NCI-H1694 (cell line): Measurements from ENCODE around the gene NFATC4.
"Not testable (repeated sequence)": the region's sequence is repeated elsewhere in the genome, so short reads cannot be mapped to it uniquely, and the experiment has no call there.

ENCODE experiments used
- DNase-seq: peaks from one replicate; lab custom pipeline; 2025; lab: John Stamatoyannopoulos, UW

Gene NFATC4

DNA sequence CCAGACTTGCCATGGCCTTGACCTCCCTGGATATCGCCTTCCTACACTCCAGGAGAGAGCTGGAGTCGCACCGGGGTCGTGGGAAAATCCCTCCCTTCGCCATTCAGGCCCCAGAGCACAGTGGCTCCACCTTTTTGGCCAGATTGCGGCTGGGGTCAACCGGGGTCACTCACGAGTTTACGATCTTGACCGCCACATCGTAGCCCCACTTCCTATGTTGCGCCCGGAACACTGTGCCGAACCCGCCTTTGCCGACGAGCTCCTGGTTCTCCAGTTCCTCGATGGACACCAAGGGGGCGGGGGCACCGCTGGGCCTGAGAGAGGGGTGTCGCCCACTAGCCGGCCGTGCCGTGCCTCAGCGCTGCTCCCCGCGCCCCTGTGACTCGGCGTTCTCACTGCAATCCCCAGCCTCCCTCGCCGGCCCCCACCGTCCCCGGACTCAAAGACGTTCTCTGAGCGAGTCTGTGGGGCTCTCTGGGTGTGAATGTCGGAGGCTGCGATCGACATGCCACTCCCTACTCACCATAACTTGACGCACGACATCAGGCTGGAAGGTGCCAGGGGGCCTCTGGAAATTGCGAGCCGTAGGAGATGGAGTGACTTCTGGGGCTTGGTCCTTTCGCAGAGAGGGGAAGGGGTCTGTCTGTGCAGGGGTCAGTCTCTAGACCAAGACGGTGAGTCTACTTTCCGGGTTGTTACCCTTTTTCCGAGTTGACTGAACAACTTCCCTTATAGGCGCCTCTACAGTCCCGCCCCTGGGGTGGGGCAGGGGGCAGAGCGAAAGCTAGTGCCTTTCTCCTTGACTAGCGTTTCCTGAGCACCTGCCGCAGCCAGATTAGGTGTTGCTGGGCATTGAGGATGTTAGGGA, 28.5 kb upstream of the NFATC4 start, which contains the start of gene RIPK3:
TSS of gene RIPK3 (minus strand) at position 708 of the 868 bp plus-strand sequence. CDS start at position 543, 165 bp downstream.
- DNase-seq = no peak

DNA sequence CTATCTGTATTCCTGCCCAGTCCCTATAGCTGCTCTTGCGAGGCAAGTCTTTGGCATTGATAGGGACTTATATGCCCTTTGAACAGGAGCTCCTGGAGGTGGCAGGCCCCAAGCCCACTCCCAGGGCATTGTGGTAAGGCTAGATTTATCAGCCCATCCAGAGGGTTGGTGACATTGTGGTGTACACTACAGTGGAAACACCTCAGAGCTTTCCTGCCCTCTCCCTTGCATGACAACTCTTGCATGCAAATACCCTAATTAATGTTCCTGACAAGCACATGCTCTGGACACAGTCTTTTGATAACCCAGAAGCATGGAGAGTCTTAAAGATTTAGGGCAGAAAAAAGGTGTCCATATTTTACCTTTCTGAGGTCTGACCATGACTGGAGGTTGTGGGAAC, 27.4 kb upstream of the NFATC4 start:
- no peak for DNase-seq

DNA sequence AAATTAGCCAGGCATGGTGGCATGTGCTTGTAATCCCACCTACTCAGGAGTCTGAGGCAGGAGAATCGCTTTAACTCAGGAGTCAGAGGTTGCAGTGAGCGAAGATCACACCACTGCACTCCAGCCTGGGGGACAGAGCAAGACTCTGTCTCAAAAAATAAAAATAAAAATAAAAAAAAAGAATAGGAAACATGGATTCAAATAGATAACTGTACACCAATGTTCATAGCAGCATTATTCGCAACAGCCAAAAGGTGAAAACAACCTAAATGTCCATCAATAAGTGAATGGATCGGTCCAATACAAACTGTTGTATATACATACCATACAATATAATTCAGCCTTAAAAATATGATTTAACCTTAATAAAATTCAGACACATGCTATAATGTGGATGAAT, 25.1 kb upstream of the NFATC4 start:
- no peak for DNase-seq

DNA sequence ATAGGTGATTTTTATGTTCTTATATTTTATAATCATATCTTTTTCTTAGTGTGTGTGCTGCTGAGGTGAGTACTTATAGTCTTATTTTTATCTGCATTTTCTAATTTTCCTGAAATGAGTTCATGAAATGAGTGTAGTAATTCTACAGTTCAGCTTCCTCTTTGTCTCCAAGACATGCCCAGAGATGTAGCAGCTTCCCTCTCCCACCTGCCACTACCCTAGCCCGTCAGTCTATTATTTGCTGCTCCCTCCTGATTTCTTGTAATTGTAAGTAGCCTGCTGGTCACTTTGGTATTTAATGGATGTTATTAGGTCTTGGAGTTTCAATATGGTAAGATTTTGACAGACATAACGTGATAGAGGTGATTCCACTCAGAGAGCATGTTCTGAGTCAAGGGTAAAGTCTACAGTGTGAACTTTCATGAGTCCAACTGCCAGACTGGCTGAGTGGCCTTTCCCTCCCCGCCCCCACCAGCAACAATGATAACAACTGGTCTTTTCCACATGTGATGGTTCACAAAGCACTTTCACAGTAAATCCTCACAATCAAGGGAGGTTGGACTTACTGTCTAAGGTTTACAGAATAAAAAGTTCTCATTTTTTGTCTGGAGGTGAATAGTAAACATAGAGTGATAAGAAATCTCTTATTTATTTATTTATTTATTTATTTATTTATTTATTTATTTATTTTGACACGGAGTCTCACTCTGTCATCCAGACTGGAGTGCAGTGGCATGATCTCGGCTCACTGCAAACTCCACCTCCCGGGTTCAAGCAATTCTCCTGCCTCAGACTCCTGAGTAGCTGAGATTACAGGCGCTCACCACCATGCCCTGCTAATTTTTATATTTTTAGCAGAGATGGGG, 24.0 kb upstream of the NFATC4 start:
- DNase-seq = no peak

DNA sequence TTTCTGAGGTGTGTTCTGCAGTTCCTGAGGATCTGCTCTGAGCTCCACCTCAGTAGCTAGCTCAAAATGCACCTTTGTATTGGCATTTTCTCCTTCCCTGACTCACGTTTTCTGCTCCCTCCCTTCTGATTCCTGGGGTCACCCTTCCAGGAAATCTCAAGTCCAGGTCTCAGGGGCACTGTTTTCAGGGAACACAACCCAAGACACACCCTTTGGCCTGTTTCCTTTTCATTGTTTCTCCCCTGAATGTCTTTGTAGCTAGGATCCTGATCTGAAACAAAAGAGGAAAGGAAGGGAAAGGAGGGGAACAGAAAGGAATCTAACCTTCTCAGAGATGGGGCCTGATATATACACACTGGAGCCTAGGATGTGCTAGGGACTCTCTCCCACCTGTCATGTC, 20.9 kb upstream of the NFATC4 start:
- DNase-seq = no peak

DNA sequence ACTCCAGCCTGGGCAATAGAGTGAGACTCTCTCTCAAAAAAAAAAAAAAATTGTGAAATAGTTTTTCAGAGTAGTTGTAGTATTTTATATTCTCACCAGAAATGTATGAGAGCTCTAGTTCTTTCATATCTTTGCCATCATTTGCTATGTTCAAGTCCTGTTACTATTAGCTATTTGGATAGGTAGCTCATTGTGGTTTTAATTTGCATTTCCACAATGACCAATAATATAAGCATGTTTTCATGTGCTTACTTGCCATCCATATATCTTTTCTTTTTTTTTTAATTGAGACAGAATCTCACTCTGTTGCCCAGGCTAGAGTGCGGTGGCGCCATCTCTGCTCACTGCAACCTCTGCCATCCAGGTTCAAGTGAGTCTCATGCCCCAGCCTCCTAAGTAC, 19.8 kb upstream of the NFATC4 start:
- DNase-seq = no peak

DNA sequence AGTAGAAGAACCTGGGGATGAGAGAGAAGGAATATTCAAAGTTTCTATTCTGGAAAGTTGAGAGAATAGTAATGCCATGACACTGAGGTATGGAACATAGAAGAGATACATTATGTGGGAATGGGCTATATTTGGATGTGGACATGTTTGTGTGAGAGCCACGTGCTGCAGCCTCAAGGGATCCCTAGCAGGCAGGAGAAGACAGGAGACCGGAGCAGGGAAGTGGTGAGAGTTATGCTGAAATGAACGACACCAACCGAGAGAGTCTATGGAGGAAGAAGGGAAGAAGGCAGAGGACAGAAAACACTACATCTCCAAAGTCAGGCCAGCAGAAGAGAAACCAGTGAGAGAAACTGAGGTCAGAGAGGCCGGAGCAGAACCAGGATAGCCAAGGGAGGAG, 18.2 kb upstream of the NFATC4 start:
- no peak for DNase-seq

DNA sequence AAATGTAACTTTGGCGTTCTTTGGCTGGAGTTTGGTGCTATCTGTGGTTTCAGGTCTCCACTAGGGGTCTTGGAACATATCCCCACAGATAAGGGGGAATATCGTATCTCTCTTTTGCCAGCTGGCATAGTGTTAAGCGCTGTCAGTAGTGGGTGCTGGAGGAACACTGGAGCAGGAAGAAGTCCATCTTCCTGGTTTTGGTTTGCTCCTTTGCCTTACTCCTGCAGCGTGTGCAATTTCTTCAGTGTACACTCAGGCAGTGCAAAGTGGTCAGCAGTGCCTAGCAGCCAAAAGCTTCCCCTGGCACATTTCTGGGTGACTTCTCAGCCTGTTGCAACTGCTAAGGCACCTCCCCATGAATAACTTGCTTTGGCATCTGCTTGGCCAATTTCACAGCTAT, 16.5 kb upstream of the NFATC4 start:
- no peak for DNase-seq

DNA sequence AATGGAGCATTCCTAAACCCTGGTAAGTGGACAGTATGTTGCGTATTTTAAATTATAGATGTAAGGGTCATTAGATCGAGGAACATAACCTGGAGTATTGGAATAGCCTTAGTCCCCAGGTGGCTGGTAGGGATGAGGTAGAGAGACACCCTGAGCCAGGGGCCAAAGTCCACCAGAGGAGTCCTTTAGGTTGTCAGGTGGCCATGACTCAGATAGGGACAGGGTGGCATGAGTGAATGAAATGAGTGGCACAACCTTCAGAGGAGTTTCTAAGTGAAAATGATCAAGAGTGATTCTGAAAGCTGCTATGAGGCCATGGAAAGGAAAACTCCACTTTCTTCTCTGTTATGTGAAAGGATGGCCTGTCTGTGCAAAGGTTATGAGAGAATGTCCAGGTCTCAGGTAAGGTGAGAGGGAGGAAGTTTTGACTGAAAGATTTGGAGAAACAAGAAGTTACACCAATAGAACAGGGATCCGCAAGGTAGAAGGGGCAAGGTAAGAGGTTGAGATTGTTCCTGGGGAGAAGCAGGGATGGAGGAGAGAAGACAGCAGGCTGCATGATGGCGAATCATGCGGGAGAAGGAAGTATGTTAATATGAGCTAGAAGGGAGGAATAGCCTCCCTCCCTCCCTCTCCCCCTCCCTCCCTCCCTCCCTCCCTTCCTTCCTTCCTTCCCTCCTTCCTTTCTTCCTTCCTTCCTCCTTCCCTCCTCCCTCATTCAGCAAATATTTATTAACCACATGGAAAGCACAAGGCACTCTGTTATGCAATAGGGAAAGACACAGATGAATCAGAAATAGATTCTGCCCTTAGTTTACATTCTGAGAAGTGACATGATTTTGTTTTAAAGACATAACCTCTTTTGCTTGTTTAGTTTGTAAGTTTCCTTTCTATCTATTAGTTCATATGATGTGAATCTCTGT, 14.2 kb upstream of the NFATC4 start:
- DNase-seq = no peak

DNA sequence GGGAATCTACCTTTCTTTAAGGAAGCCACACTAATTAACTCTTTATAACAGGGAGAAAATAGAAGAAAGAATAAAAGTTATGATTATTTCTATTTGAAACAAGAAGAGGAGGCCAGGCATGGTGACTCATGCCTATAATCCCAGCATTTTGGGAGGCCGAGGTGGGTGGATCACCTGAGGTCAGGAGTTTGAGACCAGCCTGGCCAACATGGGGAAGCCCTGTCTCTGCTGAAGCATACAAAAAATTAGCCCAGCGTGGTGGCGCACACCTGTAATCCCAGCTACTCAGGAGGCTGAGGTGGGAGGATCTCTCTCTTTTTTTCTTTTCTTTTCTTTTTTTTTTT, 13.5 kb upstream of the NFATC4 start:
- not testable (repeated sequence) for DNase-seq

DNA sequence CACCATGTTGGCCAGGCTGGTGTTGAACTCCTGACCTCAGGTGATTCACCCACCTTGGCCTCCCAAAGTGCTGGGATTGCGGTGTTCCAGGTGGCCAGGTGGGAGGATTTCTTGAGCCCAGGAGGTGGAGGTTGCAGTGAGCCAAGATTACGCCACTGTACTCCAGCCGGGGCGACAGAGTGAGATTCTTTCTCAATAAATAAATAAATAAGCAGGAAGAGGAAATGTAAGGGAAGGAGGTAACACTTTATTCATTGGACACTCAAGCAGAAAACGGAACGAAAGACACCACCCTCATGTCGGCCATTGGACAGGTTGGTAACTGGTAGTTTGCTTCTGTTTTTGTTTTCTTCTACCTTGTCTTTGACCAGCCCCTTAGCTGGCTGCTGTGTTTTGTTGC, 13.0 kb upstream of the NFATC4 start:
- no peak for DNase-seq

DNA sequence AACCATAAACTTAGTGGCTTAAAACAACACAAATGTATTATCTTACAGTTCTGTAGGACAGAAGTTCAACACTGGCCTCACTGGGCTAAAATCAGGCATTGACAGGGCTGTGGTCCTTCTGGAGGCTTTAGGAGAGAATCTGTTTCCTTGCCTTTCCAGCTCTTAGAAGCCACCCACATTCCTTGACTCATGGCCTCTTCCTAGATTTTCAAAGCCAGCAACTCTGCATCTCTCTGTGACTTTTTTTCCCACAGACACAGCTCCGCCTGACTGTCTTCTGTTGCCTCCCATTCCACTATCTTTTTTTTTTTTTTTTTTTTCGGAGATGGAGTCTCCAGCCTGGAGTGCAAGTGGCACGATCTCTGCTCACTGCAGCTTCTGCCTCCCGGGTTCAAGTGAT, 11.8 kb upstream of the NFATC4 start:
- no peak for DNase-seq

DNA sequence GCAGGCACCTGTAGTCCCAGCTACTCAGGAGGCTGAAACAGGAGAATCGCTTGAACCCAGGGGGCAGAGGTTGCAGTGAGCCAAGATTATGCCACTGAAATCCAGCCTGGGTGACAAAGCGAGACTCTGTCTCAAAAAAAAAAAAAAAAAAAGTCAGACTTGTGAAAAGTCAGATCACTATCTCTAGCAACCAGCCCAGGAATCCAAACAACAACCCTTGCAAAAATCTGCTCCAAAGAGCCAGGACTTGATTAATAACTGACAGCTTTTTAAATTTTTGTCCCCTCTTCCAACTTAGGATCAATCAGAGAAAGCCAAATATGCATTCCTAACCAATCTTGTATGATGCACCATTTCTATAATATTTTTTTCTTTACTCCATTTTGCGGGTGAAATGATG, 7.7 kb upstream of the NFATC4 start:
- no peak for DNase-seq

DNA sequence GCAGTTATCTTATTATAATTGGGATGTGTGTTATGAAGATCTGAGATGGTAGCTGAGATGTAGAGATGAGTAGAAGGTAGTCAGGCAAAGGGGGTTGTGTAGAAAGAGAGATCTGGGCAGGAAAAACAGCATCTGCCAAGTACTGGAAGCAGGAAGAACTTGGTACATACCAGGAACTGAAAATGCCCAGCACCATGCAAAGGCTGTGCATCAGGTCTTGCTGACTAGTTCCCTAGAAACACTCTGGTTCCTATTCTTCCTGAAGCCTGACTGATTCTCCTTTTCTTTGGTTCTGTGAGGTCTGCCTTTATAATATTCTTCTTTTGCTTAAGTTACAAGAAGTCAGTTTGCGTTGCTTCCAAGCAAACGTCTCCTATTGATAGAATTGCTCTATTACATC, 6.7 kb upstream of the NFATC4 start:
- no peak for DNase-seq

DNA sequence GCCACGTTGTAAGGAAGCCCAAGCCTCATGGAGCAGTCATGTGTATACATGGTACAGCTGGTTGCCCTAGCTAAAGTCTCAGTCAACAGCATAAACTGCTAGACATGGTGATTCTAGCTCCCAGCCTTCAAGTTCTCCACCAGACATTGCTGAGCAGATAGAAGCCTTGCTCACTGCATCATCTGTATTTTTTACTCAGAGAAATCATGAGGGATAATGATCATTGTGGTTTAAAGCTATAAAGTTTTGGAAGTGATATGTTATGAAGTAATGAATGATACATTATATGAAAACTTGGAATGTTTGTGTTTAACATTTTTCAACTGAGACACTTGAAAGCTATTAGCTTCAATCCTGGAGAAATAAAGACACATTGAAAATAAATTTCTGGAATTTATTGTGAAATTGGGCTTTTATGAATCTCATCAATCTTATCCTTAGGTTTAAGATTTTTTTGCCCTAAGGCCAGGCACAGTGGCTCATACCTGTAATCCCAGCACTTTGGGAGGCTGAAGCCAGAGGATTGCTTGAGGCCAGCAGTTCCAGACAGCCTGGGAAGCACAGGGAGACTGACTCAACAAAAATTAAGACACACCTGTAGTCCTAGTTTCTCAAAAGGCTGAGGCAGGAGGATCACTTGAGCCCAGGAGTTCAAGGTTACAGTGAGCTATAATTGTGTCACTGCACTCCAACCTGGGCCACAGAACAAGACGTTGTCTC, 5.6 kb upstream of the NFATC4 start:
- DNase-seq = no peak

DNA sequence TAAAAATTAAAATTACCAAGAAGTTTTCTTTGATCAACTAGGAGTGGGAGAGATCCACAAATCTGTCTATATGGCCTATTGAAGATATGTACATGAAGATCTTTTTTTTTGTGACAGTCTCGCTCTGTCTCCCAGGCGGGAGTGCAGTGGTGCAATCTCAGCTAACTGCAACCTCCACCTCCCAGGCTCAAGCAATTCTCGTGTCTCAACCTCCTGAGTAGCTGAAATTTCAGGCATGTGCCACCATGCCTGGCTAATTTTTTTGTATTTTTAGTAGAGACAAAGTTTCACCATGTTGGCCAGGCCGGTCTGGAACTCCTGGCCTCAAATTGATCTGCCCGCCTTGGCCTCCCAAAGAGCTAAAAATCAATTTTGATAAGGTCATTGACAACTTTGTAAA, 4.6 kb upstream of the NFATC4 start:
- no peak for DNase-seq

DNA sequence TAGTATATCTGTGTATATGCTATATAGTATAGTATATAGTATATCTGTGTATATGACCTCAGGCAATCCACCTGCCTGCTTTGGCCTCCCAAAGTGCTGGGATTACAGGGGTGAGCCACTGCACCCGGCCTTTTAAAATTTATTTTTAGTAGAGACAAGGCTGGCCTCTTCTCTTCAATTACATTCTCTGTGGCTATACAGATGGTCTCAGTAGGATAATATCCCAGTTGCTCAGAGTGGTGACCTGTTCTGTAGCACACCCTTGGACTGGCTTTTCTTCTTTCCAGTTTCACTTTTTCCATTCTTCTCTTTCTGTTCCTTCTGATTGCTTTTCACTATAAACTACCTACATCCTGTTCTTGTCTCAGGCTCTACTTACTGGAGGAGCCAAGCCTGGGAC, 3.1 kb upstream of the NFATC4 start:
- no peak for DNase-seq

DNA sequence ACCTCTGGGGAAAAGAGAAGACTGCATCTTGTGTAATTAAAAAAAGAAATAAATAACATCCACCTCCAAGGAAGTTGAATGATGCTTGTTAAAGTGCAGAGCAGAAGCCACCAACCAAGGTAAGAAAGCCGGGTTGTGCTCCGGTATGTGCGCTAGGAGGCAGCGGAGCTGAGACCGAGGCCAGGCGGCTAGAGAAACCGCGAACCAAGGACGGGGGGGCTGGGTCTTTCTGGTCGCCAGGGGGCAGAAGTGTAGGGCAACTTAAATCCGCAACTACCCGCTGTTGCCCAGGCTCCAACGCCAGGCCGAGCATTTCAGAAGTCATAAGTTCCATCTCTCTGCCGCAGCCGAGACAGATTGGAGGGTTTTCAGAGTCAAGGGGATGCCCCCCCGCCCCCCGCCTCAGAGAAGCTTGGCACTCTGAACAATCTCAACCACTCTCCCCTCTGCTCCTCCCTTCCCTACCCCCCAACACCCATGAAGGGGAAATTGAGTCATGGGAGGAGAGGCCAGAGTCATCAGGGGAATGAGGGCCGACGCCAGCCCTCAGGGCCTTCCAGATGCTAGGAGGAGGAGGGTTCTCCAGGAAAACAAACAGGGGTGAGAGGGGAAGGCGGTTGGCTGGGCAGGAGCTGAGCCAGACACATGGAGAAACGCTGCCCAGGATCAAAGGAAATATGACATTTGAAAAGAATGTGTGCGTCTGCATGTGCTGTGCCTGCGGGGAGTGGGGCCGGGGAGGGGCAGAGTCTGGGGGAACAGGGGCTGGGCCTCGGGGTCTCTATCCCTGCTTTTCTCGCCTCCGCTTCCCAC, 2.2 kb upstream of the NFATC4 start:
- DNase-seq = peak; percentile 95

DNA sequence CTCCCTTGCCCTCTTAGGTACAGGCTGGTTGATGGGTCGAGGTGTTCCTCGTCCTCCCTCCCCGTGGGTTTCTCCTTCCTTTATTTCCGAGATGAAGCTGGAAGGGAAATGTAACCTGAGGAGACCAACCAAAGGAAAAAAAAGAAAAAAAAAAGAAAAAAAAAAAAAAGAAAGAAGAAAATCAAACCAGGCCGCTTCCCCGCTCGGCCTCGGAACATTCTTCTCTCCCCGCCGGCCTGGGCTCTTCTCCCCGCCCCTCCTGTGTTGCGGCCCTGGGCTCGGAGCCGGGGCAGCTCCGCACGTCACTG, 1.6 kb upstream of the NFATC4 start:
- DNase-seq = no peak

DNA sequence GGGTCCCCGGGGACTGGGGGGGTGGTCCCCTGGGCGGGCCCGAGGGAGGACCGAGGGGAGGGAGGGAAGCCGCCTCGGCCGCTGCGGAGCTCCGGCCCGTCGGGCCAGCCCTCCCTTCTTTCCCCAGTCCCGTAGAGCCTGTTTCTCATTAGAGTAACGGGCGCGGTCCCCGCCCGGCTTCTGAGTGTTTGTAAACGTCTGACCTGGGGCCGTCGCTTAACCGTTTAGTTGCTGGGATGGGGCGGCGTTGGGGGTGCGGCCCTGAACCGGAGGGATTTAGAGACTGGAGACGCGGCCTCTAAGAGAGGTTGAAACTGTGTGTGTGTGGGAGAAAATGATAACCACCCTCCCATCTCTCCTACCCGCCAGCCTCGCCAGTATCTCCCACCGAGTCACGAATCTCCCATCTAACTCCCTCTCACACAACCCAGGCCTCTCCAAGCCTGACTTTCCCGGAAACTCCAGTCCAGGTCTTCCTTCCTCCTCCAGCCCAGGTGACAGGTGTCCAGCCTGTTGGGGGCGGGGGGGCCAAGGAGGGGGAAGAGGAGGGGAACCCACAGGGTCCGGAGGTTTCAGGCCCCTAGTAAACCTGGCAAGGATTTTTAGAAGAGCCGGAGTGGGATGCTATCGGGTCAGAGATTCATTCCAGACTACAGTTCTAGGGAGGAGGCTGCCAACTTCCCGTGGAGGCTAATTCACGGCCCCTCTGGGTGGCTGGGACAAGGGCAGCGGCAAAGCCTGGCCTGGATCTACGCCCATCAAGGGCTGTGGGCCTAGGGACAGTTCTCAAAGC, 1.1 kb upstream of the NFATC4 start:
- DNase-seq = peak; percentile 97
